Measurements from ENCODE around the gene NGRN.

NGRN gene

DNA sequence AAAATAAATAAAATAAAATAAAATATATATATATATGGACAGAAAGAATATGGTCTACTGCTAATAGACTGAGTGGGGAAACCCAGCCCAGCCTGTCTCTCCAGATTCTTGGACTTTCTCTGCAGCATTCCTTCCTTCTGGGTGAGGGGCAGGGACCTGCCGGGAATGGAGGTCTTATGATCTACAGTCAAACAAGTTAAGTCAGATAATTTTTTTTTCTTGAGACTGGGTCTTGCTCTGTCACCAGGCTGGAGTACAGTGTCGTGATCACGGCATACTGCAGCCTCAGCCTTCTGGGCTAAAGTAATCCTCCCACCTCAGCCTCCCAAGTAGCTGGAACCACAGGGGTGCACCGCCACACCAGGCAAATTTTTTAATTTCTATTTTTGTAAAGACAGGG lies 53.1 kb downstream of the NGRN start:
- no peak for DNase-seq (ENCODE audit: low read depth in 3 of 3)

DNA sequence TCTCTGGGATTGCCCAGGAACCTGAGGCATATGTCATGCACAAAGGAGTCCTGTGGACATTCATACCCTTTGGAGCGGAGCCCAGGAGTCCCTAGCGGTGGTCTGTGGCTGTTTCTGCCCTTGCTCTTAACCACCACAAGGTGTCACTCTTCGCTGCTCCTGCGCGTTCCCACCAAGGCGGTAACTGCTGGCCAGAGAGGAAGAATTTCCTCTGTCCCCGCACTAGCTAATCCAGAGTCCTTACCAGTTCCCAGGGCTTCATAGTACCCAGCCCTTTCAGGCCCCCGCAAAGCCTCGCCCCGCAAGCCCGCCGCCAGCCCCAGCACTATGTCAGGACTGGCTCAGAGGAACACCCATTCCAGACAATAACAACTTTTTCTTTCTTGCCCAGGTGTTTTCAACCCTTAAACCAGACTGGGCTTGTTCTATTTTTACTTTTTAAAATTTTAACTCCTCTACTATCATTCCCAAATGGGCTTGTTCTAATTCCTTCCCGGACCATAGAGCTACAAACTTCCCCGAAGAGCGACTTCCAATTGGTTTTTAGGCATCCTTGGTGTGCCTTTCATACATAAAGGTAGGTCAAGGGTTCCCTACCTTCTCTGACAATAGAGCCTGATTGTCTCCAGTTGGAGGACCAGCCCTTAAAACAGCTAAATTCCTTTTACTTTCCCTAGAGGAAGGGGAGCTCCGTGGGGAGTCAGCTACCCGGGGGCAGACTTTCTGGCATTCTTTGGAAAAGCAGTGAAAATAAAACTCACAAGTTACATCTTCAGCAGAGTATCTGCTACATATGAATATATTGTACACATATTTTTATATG lies 54.8 kb downstream of the NGRN start:
- peak; percentile 47 to 56 (median 48) for DNase-seq (ENCODE audit: low read depth in 3 of 3)

DNA sequence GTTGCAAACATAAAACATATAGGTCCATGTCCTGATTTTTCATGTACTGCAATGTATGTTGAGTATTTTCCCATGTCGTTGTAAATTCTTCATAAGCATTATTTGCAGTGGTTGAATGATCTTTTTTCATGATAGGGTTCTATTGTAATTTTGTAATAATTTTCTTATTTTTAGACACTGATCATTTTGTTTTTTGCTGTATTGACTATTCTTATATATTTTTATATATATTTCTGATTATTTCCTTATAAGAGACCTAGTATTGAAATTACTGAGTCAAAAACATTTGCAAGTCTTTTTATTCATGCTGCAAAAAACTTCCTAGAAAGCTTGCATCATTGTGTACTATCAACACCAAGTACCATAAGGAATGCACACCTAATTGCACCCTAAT lies 55.4 kb downstream of the NGRN start:
- no peak for DNase-seq (ENCODE audit: low read depth in 3 of 3)
